Heart left ventricle (tissue), 16 donors: ENCODE measurements around the gene HIBADH. TPM values are rescaled to one million over a fixed set of nuclear protein-coding genes. Genes with fewer than 3 reads are reported as not detected.

ENCODE experiments used
- ATAC-seq, 4 donors: fragments of 200-7000 bp; cut with Tn5 transposase; one replicate each; pipeline ENCODE4 v1.9.1; 2020 to 2022; ENCODE audit warnings: moderate library complexity in 4 of 4, mild to moderate bottlenecking in 3 of 4, moderate number of reproducible peaks in 1 of 4
- DNase-seq, 5 donors: peaks; one replicate each; pipeline ENCODE4 v3.0.0-alpha.2; 2020
- H3K27ac ChIP-seq, 12 donors: fragments of 200-600 bp; sonication (generic) in 4 of 12; one replicate each; pipeline versions ENCODE4 v1.5.0 to v1.8.0; 2016 to 2022; ENCODE audit warnings: mild to moderate bottlenecking in 2 of 12
- H3K27me3 ChIP-seq, 9 donors: fragments of 200-600 bp; sonication (generic) in 2 of 9; one replicate each; pipeline versions ENCODE4 v1.5.1 to v1.8.0; 2016 to 2022; ENCODE audit warnings: mild to moderate bottlenecking in 3 of 9
- H3K36me3 ChIP-seq, 9 donors: fragments of 200-600 bp; sonication (generic) in 2 of 9; one replicate each; pipeline versions ENCODE4 v1.5.0 to v1.8.0; 2018 to 2022; ENCODE audit warnings: mild to moderate bottlenecking in 2 of 9
- H3K4me1 ChIP-seq, 12 donors: fragments of 200-600 bp; sonication (generic) in 4 of 12; one replicate each; pipeline versions ENCODE4 v1.5.0 to v1.8.0; 2016 to 2022; ENCODE audit warnings: mild to moderate bottlenecking in 3 of 12
- H3K4me3 ChIP-seq, 12 donors: fragments of 200-600 bp; sonication (generic) in 4 of 12; one replicate each; pipeline versions ENCODE4 v1.5.0 to v1.8.0; 2017 to 2022; ENCODE audit warnings: mild to moderate bottlenecking in 9 of 12, moderate library complexity in 4 of 12
- H3K9me3 ChIP-seq, 12 donors: fragments of 200-600 bp; sonication (generic) in 4 of 12; one replicate each; pipeline versions ENCODE4 v1.5.0 to v1.8.0; 2016 to 2022; ENCODE audit warnings: mild to moderate bottlenecking in 1 of 12
- POLR2A ChIP-seq, 2 donors: fragments of 450-650 bp; IDR thresholded peaks; one replicate each; pipeline ENCODE4 v1.6.1; 2017; ENCODE audit warnings: antibody characterized with exemption in 2 of 2, mild to moderate bottlenecking in 2 of 2, moderate library complexity in 2 of 2
- WGBS, 4 donors: extraction: QIAGEN DNeasy Blood & Tissue Kit in 2 of 4; methylation state at CpG; one replicate each; pipeline versions ENCODE4 v1.1.5 to v1.1.7; 2013 to 2018; 5-methylcytosine and 5-hydroxymethylcytosine counted together
- intact Hi-C, 10 donors: fragments of 100-400 bp; cut with DNase I; formaldehyde crosslinking; loops; one replicate each; pipeline versions ENCODE4 v1.11.1 to v1.14.2; 2022
- polyA plus RNA-seq, 2 donors: library from polyadenylated mRNA; stranded (reverse); fragments of 200-250 nt; gene quantifications; one replicate each; pipeline ENCODE4 v1.2.3, GENCODE V29; 2013
- total RNA-seq, 9 donors: library from RNA; depleted of rRNA in 2 of 9; stranded (reverse); fragments of >200 nt in 2 of 9; fragmentation: NEBNext Ultra II Directional in 3 of 9; extraction: Animal tissue kit (Norgen Biotek cat#: 25700) in 3 of 9; gene quantifications; one replicate each; pipeline versions ENCODE4 v1.1.0 to v1.2.4, GENCODE V29; 2016 to 2023
- TF ChIP-seq, protein P1 (sequence below), 12 donors: fragments of 200-600 bp; sonication (generic) in 4 of 12; IDR thresholded peaks; one replicate each; pipeline versions ENCODE4 v1.5.0 to v1.8.0; 2018 to 2022; ENCODE audit warnings: antibody characterized with exemption in 12 of 12, mild to moderate bottlenecking in 5 of 12
- donor health status: ischemic (EF 13 %, LVEDD 7.1; RV severe dilation, severe dysfunction).
- donor health status: healthy with polysubstance abuse.
- donor health status: DM: no; HTN: yes; CAD: no.
- donor health status: DM: no; HTN: no; CAD: no.
- donor health status: ischemic (EF 25% LVEDD 6.9; RV normal size, moderate dysfunction).
- donor health status: ischemic (EF 25% LVEDD 5.7; RV mildly dilated, moderate dysfunction).
- donor health status: healthy.
- donor health status: DM: yes; HTN: yes; CAD: no.
- donor health status: ischemic (EF 35%, LVEDD 5.7; RV mildly dilated, moderate dysfunction).
- donor health status: nonischemic (EF 11% LVEDD 7.7; RV severe dilation, severe dysfunction).
- donor health status: DM: yes; HTN: yes; CAD: no.
- donor health status: PGD.
- donor health status: ischemic (EF 29% LVEDD 5.4; RV normal size, mild dysfunction).
- donor health status: nonischemic (EF 23%, LVEDD 6.1; RV moderate dilation, normal function).

HIBADH gene
- total and polyA plus RNA-seq, 11 donors: 34.4 to 107 (median 69.3) TPM

DNA sequence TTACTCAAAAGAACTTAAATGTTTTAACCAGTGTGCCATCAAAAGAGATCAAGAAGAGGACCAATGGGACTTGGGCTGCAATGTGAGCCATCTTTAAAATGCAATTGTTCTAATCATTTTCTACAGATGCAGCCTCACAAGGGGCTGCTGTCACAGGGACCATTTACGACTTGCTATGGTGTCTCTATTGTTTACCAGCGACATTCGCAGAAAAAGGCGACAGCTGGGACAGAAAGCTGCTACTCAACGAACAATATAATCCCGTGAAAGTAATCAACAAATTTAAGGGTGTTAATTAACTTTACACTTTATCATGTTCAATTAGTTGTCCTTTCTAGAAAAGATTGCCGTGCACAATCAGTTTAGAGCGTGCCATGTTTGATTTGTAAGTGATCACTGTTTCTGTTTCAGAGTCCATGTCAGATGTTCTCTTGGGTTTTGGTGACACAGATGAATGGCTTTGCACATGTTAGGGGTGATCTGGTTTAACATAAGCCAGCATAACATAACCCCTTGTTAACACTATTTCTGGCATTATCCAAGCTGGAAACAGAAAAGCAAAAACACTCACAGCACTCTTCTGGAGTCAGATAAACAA is 110.8 kb downstream of the HIBADH start:
- Histone ChIP-seq H3K4me3 (no peak overlapping the region), H3K27ac (no peak overlapping the region), H3K9me3 (no peaks in the 10 kb centered on the region), H3K36me3 (no peaks in the 10 kb centered on the region), H3K27me3 (no peaks in the 10 kb centered on the region), H3K4me1 (no peaks in the 10 kb centered on the region)
- no peak for ATAC-seq
- intact Hi-C loops: no loop called here
- TF ChIP-seq, protein P1, sequence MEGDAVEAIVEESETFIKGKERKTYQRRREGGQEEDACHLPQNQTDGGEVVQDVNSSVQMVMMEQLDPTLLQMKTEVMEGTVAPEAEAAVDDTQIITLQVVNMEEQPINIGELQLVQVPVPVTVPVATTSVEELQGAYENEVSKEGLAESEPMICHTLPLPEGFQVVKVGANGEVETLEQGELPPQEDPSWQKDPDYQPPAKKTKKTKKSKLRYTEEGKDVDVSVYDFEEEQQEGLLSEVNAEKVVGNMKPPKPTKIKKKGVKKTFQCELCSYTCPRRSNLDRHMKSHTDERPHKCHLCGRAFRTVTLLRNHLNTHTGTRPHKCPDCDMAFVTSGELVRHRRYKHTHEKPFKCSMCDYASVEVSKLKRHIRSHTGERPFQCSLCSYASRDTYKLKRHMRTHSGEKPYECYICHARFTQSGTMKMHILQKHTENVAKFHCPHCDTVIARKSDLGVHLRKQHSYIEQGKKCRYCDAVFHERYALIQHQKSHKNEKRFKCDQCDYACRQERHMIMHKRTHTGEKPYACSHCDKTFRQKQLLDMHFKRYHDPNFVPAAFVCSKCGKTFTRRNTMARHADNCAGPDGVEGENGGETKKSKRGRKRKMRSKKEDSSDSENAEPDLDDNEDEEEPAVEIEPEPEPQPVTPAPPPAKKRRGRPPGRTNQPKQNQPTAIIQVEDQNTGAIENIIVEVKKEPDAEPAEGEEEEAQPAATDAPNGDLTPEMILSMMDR (IDR thresholded peaks at IDR 0.05): no peak
- no peak for TF ChIP-seq POLR2A (IDR thresholded peaks at IDR 0.05)
- no peak for DNase-seq
- 92 to 96% (median 93%) methylated on average over 8 of the region's 8 CpGs for WGBS, 4 donors

DNA sequence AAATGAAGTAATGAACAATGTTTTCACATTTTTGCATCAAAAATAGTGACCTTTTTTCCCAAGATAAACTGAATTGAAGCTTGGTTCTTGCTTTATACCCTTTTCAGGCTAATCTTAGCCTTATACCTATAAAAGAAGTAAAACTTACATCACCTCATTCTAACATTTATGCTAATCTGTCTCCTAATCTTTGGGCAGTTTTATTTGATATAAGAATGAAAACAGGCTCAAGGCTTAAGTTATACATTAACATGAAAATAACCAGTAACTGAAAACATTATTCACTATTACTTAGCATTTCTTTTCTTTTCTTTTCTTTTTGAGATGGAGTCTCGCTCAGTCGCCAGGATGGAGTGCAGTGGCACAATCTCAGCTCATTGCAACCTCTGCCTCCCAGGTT is 113.1 kb downstream of the HIBADH start:
- H3K4me3 ChIP-seq: no peak overlapping the region
- H3K36me3 ChIP-seq: no peaks in the 10 kb centered on the region
- H3K4me1 ChIP-seq: no peaks in the 10 kb centered on the region
- H3K27ac ChIP-seq: no peak overlapping the region
- H3K27me3 ChIP-seq: no peaks in the 10 kb centered on the region
- WGBS, 4 donors: 91 to 99% (median 97%) methylated on average over 2 of the region's 2 CpGs
- ATAC-seq (no peak), DNase-seq (no peak)
- no peak for TF ChIP-seq POLR2A (IDR thresholded peaks at IDR 0.05)
- TF ChIP-seq, protein P1 (IDR thresholded peaks at IDR 0.05): no peak
- no peaks in the 10 kb centered on the region for H3K9me3 ChIP-seq
- intact Hi-C loops: no loop called here

DNA sequence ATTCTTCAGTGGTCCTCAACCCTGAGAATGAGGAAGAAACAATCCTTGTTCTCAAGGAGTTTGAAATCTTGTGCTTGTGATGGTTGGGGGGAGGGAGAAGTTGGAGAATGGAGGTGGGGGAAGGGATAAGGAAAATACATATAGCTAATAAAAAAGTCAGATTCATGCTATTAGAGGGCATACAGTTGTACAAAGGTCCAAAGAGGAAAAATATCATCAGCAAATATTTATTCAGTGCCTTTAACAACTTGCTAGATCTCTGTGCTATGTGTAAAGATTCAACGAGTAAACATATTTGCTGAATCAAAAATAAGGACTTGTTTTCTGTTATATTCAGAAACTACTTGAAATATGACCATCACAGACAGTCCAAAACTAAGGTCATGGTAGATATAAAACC is 114.4 kb downstream of the HIBADH start:
- Histone ChIP-seq H3K4me3 (no peak overlapping the region), H3K36me3 (peaks cover 0 to under 1% (median 0%) of the 10 kb centered on the region in 9 donors), H3K9me3 (no peaks in the 10 kb centered on the region), H3K27ac (no peak overlapping the region), H3K4me1 (no peaks in the 10 kb centered on the region), H3K27me3 (no peaks in the 10 kb centered on the region)
- intact Hi-C loops: no loop called here
- 89 to 96% (median 94%) methylated on average over 1 of the region's 1 CpG for WGBS, 4 donors
- ATAC-seq (no peak), DNase-seq (no peak)
- TF ChIP-seq POLR2A (IDR thresholded peaks at IDR 0.05): no peak
- TF ChIP-seq, protein P1 (IDR thresholded peaks at IDR 0.05): no peak

DNA sequence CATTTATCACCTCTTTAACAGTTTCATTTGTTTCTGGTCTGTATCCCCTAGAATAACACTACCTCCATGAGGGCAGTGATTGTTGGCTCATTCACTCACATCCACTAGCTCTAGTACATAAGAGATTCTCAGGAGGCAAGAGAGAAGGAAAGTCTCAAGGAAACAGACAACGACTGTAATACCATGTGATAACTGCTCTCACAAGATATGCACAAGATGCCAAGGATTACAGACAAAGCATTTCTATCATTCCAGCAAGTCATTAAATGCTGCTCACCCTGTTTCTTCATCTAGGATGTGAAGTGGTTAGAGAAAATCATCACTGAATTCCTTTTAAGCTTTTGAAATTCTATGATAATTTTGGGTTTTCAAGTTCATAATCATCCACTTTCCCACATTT is 115.3 kb downstream of the HIBADH start:
- Histone ChIP-seq H3K27ac (no peak overlapping the region), H3K4me3 (no peak overlapping the region), H3K27me3 (no peaks in the 10 kb centered on the region), H3K9me3 (no peaks in the 10 kb centered on the region), H3K36me3 (peaks cover 0 to 9% (median 0%) of the 10 kb centered on the region in 9 donors), H3K4me1 (no peaks in the 10 kb centered on the region)
- intact Hi-C loops: no loop called here
- 20 to 32% (median 30%) methylated on average over 1 of the region's 1 CpG for WGBS, 4 donors
- DNase-seq: no peak
- no peak for ATAC-seq
- TF ChIP-seq POLR2A (IDR thresholded peaks at IDR 0.05): no peak
- TF ChIP-seq, protein P1 (IDR thresholded peaks at IDR 0.05): no peak
